Prostate gland (tissue), 2 donors: ENCODE measurements around the gene SMIM30. TPM values are rescaled to one million over a fixed set of nuclear protein-coding genes. Genes with fewer than 3 reads are reported as not detected.

Experiments used
- DNase-seq: peaks from one replicate; pipeline ENCODE4 v3.0.0-alpha.2; 2019; ENCODE audit warnings: low spot score
- H3K27ac ChIP-seq, 2 donors: fragments of 200-600 bp; sonication (generic); 2 replicates each; pipeline ENCODE4 v1.5.1; 2017 to 2019
- H3K27me3 ChIP-seq: fragments of 200-600 bp; sonication (generic); replicated peaks from 2 replicates; pipeline ENCODE4 v1.5.1; 2019; ENCODE audit not compliant: insufficient read depth
- H3K36me3 ChIP-seq, 2 donors: fragments of 200-600 bp; sonication (generic); 1 replicate in 1 of 2; 2 replicates in 1 of 2; pipeline versions ENCODE4 v1.5.1 to v1.8.1; 2017 to 2019
- H3K4me1 ChIP-seq: fragments of 200-600 bp; sonication (generic); replicated peaks from 2 replicates; pipeline ENCODE4 v1.5.1; 2019
- H3K4me3 ChIP-seq, 2 donors: fragments of 200-600 bp; sonication (generic); 2 replicates each; pipeline ENCODE4 v1.5.1; 2017 to 2019
- H3K9me3 ChIP-seq: fragments of 200-600 bp; sonication (generic); 2 replicates; pipeline ENCODE4 v1.5.1; 2017
- CTCF ChIP-seq, 4 experiments: fragments of 200-600 bp in 2 of 4; fragments of 450-650 bp in 2 of 4; sonication (generic) in 2 of 4; IDR thresholded peaks; 1 replicate in 3 of 4; 2 replicates in 1 of 4; pipeline ENCODE4 v1.5.1; 2016 to 2019; ENCODE audit warnings: antibody characterized with exemption in 4 of 4, mild to moderate bottlenecking in 2 of 4, moderate library complexity in 2 of 4
- POLR2A ChIP-seq: fragments of 450-650 bp; IDR thresholded peaks from one replicate; pipeline ENCODE4 v1.6.1; 2016; ENCODE audit warnings: antibody characterized with exemption, mild to moderate bottlenecking
- POLR2AphosphoS5 ChIP-seq: sonication (generic); formaldehyde crosslinking; IDR thresholded peaks from one replicate; pipeline ENCODE4 v1.6.1; 2017; ENCODE audit warnings: antibody characterized with exemption
- WGBS: methylation state at CpG from one replicate; pipeline ENCODE4 v1.1.5; 2018; 5-methylcytosine and 5-hydroxymethylcytosine counted together
- intact Hi-C: fragments of 100-400 bp; cut with DNase I; formaldehyde crosslinking; loops from one replicate; pipeline ENCODE4 v1.14.2; 2022
- total RNA-seq, 2 donors: library from RNA; depleted of rRNA; stranded (reverse); fragments of >200 nt; gene quantifications; one replicate each; pipeline ENCODE4 v1.1.0, GENCODE V29; 2016

The SMIM30 gene
- total RNA-seq, 2 donors from 2014 or later = 28.2 to 47.4 TPM

- 45% methylated on average over 2 of the region's 2 CpGs for WGBS
- DNase-seq = no peak
- Histone ChIP-seq H3K4me3 (no peak overlapping the region), H3K4me1 (no peaks in the 10 kb centered on the region), H3K27ac (no peak overlapping the region), H3K9me3 (no peaks in the 10 kb centered on the region), H3K36me3 (no peaks in the 10 kb centered on the region), H3K27me3 (no peaks in the 10 kb centered on the region)
- intact Hi-C loops = no loop called here
- no peak for TF ChIP-seq CTCF (IDR thresholded peaks at IDR 0.05)
- no peak for TF ChIP-seq POLR2AphosphoS5
- TF ChIP-seq POLR2A = no peak
Observed at GRCh38 chr7:113078331-113078730, 40.0 kb downstream of the SMIM30 start.

GRCh38 chr7:113076703-113077102 lies 41.7 kb downstream of the SMIM30 start:
- H3K4me1 ChIP-seq = no peaks in the 10 kb centered on the region
- WGBS = 89% methylated on average over 3 of the region's 3 CpGs
- DNase-seq = no peak
- H3K9me3 ChIP-seq = no peaks in the 10 kb centered on the region
- H3K27ac ChIP-seq = no peak overlapping the region
- H3K36me3 ChIP-seq = no peaks in the 10 kb centered on the region
- H3K27me3 ChIP-seq = no peaks in the 10 kb centered on the region
- TF ChIP-seq POLR2AphosphoS5 = no peak
- no peak overlapping the region for H3K4me3 ChIP-seq
- intact Hi-C loops = no loop called here

GRCh38 chr7:113071465-113071864 lies 46.9 kb downstream of the SMIM30 start:
- Histone ChIP-seq H3K27ac (no peak overlapping the region), H3K4me3 (no peak overlapping the region), H3K27me3 (no peaks in the 10 kb centered on the region), H3K36me3 (no peaks in the 10 kb centered on the region), H3K9me3 (no peaks in the 10 kb centered on the region), H3K4me1 (no peaks in the 10 kb centered on the region)
- TF ChIP-seq POLR2A (no peak), CTCF (IDR thresholded peaks at IDR 0.05) (no peak), POLR2AphosphoS5 (no peak)
- WGBS = 24% methylated on average over 1 of the region's 1 CpG
- no peak for DNase-seq
- intact Hi-C loops = no loop called here

Other genes starting within 250 kb of the SMIM30 start
- 1 to 10 TPM in 1 of 2 donors, under 1 TPM in 1; 0.50 to 2.6 TPM for gene GPR85, start 31.7 kb downstream of the SMIM30 start, total RNA-seq